ENCODE data around the gene LSM4. TPM values are rescaled to one million over a fixed set of nuclear protein-coding genes. Genes with fewer than 3 reads are reported as not detected.

LSM4 gene
- total and polyA plus RNA-seq, 10 of the 15 experiments (the other 5 are each of a cell fraction or from before 2014, with no cell fraction given) = 12.6 to 652 (median 217) TPM

- ATAC-seq (no peak), DNase-seq (ENCODE audit: low read depth, low spot score) (no peak), FAIRE-seq (no peak)
- SMC1A ChIA-PET (ENCODE audit: uncharacterized antibody, unreplicated experiment) = interaction anchor here (1.2 kb wide), 1 partner anchor 28 kb away, joined by 3 read pairs; no protein-coding TSS in a partner anchor
- in situ Hi-C loops (cut with MboI) = no loop called here
- no peak overlapping the region for H2AFZ ChIP-seq (ENCODE audit: control insufficient read depth, low read depth, low read length)
- H3K27me3 ChIP-seq (replicated peaks in 1 of 2; ENCODE audit: control insufficient read depth in 2 of 2, insufficient read depth in 2 of 2, low read length in 1 of 2) = no peaks in the 10 kb centered on the region
- H3K4me2 ChIP-seq (ENCODE audit: control insufficient read depth, insufficient read depth) = no peak overlapping the region
- 73% methylated on average over 3 of the region's 3 CpGs for WGBS (ENCODE audit: insufficient coverage, insufficient replicate concordance, low lambda C conversion rate, missing lambda C conversion rate)
- no peaks in the 10 kb centered on the region for H3K4me1 ChIP-seq (ENCODE audit: control insufficient read depth, insufficient read depth, low read length)
- no peaks in the 10 kb centered on the region for H3K79me2 ChIP-seq (ENCODE audit: control insufficient read depth, insufficient read depth, low read length)
- no peaks in the 10 kb centered on the region; the same call in 2 of the 3 replicates for H3K9me3 ChIP-seq (replicated peaks; ENCODE audit: control insufficient read depth, insufficient read depth, low read length)
- no peak overlapping the region for H3K4me3 ChIP-seq
- BruUV-seq (replicated peaks) = no TSS peak
- intact Hi-C loops (cut with micrococcal nuclease; ENCODE audit: unreplicated experiment) = no loop called here
- H3K27ac ChIP-seq (ENCODE audit: control insufficient read depth, insufficient read depth) = no peak overlapping the region
- RAD21 ChIA-PET (ENCODE audit: unreplicated experiment) = no interaction called here
- POLR2A ChIA-PET = interaction anchor here (0.5 kb wide), 1 partner anchor 1792 kb away, joined by 3 read pairs; no protein-coding TSS in a partner anchor
- no peak overlapping the region for H3K9ac ChIP-seq (ENCODE audit: control insufficient read depth, insufficient read depth, low read length)
- peaks cover 10 to 11% of the 10 kb centered on the region in 2 experiments; a peak in 3 of 4 replicates for H3K36me3 ChIP-seq (ENCODE audit: control insufficient read depth in 2 of 2, insufficient read depth in 2 of 2, low read length in 1 of 2)
- CTCF ChIA-PET = interaction anchor here (0.6 to 1.7 kb wide), 2 partner anchors 28 to 31 kb away, joined by 3 to 4 read pairs; no protein-coding TSS in a partner anchor
- no peaks in the 10 kb centered on the region for H4K20me1 ChIP-seq (ENCODE audit: control insufficient read depth, insufficient read depth)
- TF ChIP-seq PAX8 (IDR thresholded peaks at IDR 0.05) (no peak), ATF7 (IDR thresholded peaks at IDR 0.05; ENCODE audit: low read depth) (no peak), NR2C1 (IDR thresholded peaks at IDR 0.05) (no peak), NFXL1 (IDR thresholded peaks at IDR 0.05; ENCODE audit: borderline replicate concordance) (no peak), STAT3 (IDR thresholded peaks at IDR 0.05; ENCODE audit: low read depth, low read length) (no peak), ZSCAN29 (IDR thresholded peaks at IDR 0.05) (no peak), ZBTB4 (CRISPR knock-in tag; IDR thresholded peaks at IDR 0.05) (no peak), ZBTB11 (CRISPR knock-in tag; IDR thresholded peaks at IDR 0.05) (no peak), NKRF (conservative IDR thresholded peaks at IDR 0.05) (no peak), HDAC2 (IDR thresholded peaks at IDR 0.05) (no peak), JUND (IDR thresholded peaks at IDR 0.05; ENCODE audit: low read depth, low read length) (no peak), ZBTB33 (IDR thresholded peaks at IDR 0.05) (no peak), CBX5 (IDR thresholded peaks at IDR 0.05; ENCODE audit: low read depth) (no peak), MEF2B (IDR thresholded peaks at IDR 0.05; ENCODE audit: partially characterized antibody, poor library complexity, severe bottlenecking) (no peak), NBN (IDR thresholded peaks at IDR 0.05) (no peak)
Observed at GRCh38 chr19:18357041-18357440, 34.2 kb upstream of the LSM4 start.
